HG03575 (cell line): ENCODE measurements around the gene CIPC.
A peak's percentile ranks its signal among the peaks of the same experiment; 100 is the strongest.

Source experiments
- ATAC-seq: cut with Tn5 transposase; IDR thresholded peaks from one replicate; pipeline ENCODE4 v1.9.1; 2021; ENCODE audit not compliant: unreplicated experiment, insufficient number of reproducible peaks, low FRiP score; ENCODE audit errors: extremely low read depth

The CIPC gene

DNA sequence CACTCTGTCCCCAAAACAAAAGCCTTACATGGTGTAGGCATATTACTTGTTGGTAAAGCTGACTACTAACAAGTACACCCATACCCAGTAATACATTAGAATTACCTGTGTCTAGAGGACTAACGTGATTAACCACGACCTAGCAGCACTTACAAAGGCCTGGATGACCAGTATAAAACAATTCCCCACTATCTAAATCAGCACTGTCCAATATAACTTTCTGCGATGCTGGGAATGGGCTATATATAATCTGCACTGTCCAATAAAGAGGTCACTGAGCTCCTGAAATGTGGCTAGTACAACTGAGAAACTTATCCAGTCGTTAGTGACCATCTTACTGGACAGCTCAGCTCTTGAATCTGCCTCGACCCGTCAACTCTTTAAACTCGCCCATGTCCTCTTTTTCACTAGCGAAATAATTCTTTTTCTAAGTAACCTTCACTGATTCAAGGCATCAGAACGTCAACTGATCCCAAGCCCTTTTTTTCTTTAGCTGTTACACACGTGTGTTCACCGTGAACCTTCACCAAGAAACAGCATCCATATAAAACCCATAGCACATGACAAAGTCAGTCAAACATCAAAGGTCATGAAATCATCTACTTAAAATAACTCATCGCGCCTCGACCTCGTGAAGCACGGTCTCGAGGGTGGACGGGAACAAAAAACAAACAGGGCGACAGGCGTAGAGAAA is 905 bp upstream of the CIPC start:
- ATAC-seq = peak; percentile 17

DNA sequence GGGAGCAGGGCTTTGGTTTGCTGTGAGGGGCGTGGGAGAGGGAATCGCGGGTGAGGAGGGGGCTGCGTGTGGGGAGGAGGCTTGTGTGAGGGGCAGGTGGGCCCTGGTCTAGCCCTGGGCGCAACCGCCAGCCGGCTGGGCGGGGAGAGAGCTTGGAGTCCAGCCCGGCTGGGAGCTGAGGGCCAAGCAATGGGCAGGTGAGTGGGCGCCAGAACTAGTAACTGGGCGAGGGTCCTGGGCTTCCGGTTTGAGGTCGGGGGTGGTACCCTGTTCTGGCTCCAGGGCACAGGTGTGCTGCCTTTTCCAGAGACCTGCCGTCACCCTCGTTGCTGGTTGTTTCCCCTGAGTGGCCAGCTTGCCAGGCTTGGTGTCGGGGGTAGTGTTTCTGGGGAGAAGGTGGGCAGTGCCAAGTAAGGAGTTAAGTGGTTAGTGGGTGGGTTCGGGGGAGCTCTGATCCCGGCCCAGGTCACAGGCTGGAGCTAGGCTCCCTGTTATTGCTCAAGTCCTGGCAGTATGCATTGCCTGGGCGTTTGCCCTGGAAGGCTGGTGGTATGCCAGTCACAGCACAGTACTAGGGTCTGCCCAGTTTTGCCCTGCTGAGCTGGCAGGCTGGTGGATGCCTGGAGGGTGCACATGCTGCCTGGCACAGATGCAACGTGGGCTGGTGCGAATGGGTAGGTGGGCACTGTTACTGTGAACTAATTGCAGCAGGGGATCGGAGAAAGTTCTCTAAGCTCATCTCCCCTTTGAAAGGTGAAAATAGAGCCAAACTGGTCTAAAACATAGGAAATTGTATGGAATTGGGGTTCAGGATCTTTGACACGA is 683 bp downstream of the CIPC start:
- no peak for ATAC-seq

- ATAC-seq = no peak
These were observed 1.5 kb downstream of the CIPC start for GRCh38 chr14:77099425-77100167.

DNA sequence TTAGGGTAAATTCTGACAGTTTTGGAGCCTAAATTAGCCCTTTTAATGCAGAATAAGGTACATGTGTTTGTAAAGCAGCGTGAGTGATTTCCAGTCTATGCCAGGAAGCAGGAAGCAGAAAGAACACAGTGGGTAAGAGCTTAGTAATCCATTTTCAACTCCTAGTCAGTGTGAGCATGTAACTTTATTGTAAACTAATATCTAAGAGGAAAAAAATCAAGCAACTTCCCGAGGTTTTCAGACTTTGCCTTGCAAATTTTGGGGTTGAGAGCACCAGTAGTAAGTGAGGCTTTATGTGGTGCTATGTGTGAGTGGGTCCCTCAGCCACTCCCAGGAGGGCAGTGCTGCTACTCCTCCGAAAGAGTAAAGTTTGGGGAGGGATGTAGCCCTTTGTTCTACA is 2.9 kb downstream of the CIPC start:
- no peak for ATAC-seq

GRCh38 chr14:77102154-77102553 is 4.1 kb downstream of the CIPC start:
- ATAC-seq = no peak

- ATAC-seq = no peak
These were observed 5.4 kb downstream of the CIPC start for GRCh38 chr14:77103475-77103874.

- no peak for ATAC-seq
These were observed 5.9 kb downstream of the CIPC start for GRCh38 chr14:77103951-77104350.

DNA sequence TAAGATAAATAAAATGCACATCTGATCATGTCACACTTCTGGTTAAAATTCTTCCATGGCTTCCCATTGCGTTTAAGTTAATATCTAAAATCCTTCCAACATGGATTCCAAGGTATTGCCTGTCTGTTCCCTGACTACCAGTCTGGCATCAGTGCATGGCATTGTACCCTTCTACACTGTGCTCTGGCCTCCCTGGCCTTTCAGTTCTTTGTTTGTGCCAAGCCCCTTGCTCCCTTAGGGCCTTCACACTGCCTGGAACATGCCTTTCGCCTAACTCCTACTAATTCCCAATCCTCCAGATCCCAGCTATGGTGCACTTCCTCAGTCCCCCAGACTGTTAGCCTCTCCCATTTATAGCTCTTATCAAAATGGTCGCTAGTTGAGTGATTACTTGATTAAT is 6.3 kb downstream of the CIPC start:
- ATAC-seq = no peak

DNA sequence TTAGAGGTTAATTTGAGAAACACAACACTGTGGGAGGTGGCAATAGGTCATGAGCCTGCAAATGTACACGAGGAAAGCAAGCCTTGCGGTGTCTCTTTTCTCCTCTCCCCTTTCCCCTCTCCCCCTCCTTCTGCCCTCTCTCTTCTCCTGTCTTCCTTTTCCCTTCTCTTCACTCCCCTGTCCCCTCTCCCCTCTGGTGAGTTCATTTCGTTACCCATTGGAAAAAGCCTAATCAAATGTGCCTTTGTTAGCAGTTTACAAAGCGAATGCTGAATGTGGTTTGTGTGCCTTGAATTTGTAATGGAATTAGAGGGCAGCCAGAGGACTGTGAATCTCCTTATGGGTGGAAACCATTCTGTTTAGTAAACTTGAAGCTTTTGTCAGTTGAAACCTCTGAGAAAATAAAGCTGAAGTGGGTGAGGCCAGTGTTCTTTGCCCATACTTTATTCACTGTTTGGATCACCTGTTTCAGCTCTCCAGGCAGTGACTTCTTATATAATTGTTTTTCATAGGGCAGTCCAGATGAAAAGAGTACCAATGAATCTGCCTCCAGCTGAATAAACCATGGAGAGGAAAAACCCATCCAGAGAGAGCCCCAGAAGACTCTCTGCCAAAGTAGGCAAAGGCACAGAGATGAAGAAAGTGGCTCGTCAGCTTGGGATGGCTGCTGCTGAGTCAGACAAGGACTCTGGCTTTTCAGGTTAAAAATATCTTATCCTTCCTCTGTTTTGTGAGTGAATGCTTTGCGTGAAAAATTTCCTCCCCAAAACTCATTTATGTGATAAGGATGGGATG is 7.3 kb downstream of the CIPC start:
- ATAC-seq = no peak

- no peak for ATAC-seq
These were observed 8.6 kb downstream of the CIPC start for GRCh38 chr14:77106666-77107065.

DNA sequence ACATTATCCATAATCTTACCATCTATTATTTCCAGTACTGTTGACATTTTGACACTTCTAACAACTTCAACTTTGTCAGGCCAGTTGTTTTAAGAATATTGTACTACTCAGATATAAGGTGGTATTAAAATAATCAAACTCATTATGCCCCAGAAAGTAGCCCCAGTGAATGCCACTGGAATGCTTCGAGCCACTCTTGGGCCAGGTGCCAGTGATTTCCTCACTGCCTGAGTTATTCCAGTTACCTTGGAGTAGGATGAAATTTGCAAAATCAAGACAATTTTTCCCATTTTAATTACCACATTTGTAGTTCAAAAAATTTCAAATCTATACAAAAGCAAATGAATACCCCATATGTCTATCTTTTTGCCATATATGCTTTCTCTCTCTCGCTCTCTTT is 9.2 kb downstream of the CIPC start:
- ATAC-seq = no peak

DNA sequence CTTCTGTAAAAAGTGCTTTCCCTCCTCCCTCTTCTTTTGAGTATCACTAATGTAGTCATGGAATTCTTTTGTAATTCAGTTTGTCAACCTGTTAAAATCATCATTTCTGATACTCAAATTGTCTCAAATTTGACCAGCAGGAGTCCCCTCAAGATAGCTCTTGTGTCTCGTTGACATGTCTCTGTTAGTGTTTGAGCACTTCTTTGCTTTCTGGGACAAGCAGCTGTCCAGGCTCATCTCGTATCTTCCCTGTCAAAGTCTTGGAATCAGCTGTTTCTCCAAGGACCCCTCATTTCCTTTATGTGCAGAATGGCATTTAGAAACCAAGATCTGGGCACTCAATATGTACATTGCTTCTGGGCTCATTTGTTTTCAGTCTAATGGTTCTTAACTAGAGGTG is 10.7 kb downstream of the CIPC start:
- ATAC-seq = no peak

DNA sequence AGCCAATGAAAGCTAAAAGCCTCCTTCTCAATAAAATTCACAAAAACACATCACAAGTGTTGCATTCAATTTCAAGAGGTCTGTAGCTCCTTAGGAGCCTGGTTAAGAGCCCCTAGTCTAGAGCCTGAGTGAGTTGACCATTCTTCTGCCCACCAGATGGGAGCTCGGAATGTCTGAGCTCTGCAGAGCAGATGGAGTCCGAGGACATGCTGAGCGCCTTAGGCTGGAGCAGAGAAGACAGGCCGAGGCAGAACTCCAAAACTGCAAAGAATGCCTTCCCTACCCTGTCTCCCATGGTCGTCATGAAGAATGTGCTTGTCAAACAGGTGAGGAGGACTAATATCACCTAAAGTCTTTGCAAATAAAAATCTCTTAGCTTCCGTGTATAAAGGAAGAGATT is 11.6 kb downstream of the CIPC start:
- no peak for ATAC-seq

DNA sequence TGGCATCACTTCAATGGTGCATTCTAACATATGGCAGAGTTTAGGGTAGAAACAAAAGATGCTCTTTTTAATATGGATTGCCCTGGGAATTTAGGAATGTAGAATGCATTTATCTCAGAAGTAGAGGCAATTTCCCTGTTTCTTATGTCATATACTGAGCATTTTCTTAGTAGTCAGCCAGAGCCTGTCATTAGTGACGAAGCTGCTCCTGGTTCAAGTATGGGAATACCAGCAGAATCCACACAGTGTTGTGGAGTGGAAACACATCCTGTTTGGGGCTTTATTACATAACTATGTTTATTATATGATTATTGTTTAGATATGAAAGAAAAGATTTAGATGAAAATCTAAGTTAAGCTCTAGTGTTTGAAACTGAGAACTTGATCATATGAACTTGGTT is 12.2 kb downstream of the CIPC start:
- ATAC-seq = no peak

DNA sequence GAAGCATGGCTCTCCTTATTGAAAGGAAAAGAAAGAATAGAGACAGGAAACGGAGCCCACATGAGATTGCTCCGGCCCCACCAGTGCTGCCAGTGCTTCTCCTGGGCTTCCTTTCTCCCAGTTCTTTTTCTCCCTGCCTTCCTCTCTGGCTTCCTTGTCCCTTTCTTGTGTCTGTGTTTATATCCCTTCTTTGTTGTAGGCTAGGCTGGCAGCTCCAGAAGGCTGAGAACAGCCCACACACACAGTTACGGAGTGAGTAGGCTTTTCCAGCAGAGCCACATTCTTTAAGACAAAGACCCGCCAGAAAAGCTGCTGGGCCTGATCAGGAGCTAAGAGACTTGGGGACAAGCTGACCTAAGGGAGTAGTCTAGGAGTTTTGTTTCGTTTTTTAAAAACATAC is 13.0 kb downstream of the CIPC start:
- no peak for ATAC-seq

DNA sequence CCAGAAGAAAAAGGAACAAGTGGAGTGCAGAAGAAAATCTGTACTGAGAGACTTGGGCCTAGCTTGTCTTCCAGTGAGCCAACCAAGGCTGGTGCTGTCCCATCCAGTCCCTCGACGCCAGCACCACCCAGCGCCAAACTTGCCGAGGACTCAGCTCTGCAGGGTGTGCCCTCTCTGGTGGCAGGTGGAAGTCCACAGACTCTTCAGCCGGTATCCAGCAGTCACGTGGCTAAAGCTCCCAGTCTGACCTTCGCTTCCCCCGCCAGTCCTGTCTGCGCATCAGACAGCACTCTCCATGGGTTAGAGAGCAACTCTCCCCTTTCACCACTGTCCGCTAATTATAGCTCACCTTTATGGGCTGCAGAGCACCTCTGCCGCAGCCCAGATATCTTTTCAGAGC is 15.6 kb downstream of the CIPC start:
- no peak for ATAC-seq

GRCh38 chr14:77114609-77115008 is 16.6 kb downstream of the CIPC start:
- no peak for ATAC-seq

GRCh38 chr14:77116172-77116817 is 18.2 kb downstream of the CIPC start:
- no peak for ATAC-seq

GRCh38 chr14:77119851-77120250 is 21.8 kb downstream of the CIPC start:
- ATAC-seq = no peak
